CD4-positive, alpha-beta T cell treated with Interleukin-4 for 4 hours (primary cell): ENCODE data around the gene HAUS5.
"Not testable (repeated sequence)": the region's sequence is repeated elsewhere in the genome, so short reads cannot be mapped to it uniquely, and the experiment has no call there.

Experiments
- DNase-seq: peaks from one replicate; pipeline ENCODE4 v3.0.0-alpha.2; 2020

Gene HAUS5, protein sequence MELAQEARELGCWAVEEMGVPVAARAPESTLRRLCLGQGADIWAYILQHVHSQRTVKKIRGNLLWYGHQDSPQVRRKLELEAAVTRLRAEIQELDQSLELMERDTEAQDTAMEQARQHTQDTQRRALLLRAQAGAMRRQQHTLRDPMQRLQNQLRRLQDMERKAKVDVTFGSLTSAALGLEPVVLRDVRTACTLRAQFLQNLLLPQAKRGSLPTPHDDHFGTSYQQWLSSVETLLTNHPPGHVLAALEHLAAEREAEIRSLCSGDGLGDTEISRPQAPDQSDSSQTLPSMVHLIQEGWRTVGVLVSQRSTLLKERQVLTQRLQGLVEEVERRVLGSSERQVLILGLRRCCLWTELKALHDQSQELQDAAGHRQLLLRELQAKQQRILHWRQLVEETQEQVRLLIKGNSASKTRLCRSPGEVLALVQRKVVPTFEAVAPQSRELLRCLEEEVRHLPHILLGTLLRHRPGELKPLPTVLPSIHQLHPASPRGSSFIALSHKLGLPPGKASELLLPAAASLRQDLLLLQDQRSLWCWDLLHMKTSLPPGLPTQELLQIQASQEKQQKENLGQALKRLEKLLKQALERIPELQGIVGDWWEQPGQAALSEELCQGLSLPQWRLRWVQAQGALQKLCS

DNA sequence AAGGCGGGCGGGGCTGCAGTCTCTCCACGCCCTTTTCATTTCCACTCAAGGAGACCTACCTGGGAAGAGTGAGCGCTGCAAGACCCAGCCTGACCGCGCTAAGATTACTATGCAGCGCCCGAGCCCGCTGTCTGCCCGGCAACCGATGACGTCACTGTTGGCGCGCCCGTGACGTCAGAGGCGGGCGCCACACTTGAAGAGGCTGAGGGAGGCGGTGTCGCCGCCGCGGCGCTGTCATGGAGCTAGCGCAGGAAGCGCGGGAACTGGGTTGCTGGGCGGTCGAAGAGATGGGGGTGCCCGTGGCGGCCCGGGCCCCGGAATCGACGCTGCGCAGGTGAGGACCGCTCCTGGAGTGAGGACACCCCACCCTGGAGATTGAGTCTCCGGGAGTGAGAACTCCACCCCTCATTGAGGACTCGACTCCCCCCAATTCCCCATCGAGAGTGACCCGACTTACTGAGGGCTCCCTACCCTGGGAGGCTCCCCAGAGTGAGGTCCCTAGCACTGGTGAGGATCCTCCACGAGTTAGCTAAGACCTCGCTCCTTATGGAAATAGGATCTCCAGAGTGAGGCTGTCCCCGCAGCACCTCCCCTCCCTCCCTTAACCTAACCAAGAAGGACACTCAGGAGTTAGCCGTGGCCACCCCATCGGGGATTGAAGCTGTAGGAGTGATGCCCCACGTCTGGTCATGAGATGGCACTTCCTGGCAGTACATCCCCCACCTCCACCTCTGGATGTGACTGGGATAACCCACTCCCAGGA lies at the start of gene HAUS5:
TSS of gene HAUS5 (plus strand) at position 177 of the 763 bp plus-strand sequence. CDS start at position 237, 60 bp downstream.
- peak; percentile 93 for DNase-seq

DNA sequence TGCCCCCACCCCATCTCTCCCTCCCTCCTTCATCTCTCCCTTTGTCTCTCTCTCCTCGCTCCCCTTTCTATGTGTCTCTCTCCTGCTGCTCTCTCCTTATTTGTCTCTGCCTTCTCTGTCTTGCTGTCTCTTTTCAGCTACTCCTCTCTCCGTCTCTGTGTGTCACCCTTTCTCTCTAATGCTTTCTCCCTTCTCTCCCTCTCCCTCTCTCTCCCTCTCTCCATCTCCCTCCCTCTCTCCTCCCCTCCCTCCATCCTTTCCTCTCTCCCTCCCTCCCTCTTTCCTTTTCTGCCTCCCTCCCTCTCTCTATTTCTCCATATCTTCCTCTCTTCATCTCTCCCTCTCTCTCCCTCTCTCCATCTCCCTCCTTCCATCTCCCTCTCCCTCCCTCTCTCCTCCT lies 49.8 kb upstream of the HAUS5 start:
- no peak for DNase-seq

DNA sequence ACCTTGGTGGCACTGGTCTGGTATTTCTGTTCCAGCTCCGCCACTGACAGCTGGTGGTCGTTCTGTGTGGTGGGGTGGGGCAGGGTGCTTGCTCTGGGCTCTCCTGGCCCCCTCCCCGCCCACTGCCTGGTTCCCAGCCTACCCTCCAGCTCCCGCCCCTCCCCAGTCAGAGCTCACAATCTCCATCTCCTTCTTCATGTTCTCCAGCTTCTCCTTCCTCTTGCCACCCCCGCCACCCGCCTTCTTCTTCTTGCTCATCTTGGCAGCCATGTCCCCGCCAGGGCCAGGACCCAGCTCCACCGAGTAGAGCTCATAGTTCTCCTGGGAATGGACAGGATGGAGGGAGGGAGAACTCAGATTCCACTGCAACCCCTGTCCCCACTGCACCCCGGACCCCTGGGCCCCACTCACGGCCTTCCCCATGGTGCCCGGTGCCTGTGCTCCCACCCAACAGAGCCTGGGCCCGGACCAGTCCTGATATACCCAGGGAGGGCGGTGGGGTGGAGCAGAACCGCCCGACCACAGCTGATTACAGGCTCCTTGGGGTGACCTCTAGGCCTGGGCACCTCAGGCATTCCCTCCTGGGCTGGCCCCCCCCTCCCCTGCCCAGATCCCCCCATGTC lies 49.2 kb upstream of the HAUS5 start, which contains the start of gene ATP4A:
TSS of gene ATP4A (minus strand) at position 452 of the 623 bp plus-strand sequence. CDS start at position 423, 29 bp downstream.
- DNase-seq: no peak

DNA sequence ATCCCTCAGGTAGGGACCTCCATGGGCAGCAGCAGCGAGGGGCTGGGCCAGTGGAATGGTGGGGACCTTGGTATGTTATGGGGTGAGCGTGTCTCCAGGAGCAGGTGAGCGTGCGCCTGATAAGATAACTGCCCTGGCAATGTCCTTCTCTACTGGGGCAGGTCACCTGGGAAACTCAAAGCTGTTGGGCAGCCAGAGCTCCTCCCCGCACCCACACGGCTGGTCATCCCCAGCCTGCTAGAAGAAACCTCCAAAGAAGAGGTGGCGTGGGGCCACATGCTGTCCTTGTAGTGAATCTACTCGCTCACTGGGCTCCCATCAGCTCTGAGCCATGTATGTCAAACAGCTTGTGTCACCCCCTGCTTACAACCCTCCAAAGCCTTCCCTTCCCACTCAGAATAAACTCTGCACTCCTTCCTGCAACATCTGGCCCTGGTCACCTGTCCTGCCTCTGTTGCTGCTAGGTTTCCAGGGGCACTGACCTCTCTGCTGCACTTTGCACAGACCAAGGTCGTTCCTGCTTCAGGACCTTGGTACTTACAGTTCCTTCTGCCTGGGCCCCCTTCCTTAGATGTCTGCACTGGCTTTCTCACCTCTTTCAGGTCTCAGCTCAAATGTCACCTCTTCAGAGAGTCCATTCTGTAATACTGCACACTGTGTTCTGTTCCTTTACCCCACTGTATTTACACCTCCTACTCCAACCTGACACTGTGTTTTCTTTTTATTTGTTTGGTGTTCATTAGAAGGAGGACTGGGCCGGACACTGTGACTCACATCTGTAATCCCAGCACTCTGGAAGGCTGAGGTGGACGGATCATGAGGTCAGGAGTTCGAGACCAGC lies 47.3 kb upstream of the HAUS5 start:
- DNase-seq: no peak

DNA sequence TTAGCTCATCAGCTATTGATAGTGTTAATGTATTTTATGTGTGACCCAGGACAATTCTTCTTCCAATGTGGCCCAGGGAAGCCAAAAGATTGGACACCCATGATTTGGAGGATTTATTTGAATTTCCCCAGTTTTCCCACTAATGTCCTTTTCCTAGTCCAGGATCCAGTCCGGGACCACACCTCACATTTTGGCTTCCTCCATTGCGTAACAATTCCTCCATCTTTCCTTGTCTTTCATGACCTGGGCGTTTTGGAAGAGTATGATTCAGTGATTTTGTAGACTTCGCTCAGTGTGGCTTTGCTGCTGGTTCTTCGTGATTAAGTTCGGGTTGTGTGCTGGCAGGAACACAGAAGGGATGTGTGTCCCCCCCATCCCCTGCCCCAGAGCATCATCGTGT lies 45.8 kb upstream of the HAUS5 start:
- no peak for DNase-seq

DNA sequence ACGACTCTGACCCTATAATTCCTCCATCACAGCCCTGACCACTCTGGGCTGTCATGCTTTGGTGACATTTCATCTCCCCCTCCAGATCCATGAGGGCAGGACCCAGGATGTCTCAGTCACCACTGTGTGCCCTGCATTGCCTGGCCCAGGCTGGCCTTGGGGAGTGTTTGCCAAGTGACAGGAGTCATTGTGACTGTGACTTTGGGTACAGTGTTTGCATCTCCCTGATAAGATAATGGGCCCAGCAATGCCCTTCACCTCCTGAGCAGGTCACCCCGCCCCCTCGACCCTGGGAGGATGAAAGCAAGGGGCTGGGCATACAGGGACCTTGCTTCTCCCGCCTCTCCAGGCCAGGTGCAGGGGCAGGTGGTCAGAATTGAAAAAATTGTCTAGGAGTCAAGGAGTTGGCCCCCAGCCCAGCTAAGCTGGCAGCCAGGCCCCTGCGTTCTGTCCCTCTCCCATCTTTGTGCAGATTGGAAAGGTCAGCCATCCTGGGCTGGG lies 43.2 kb upstream of the HAUS5 start:
- DNase-seq: no peak

DNA sequence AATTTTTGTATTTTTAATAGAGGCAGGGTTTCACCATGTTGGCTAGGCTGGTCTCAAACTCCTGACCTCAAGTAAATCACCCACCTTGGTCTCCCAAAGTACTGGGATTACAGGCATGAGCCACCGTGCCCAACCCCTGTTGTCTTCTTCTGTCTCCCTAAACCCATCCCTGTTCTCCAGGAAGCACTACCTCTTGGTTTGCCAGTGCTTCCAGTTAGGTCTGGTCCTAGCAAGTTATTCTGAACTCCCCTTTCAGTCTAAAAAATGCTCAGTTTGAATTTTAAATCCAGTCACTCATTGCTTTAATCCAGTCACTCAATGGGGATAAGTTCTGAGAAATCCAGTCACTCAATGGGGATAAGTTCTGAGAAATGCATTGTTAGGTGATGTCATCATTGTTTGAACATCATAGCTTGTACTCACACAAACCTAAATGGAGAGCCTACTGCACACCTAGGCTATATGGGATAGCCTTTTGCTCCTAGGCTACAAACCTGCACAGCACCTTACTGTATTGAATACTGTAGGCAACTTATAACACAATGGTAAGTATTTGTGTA lies 41.0 kb upstream of the HAUS5 start:
- no peak for DNase-seq

DNA sequence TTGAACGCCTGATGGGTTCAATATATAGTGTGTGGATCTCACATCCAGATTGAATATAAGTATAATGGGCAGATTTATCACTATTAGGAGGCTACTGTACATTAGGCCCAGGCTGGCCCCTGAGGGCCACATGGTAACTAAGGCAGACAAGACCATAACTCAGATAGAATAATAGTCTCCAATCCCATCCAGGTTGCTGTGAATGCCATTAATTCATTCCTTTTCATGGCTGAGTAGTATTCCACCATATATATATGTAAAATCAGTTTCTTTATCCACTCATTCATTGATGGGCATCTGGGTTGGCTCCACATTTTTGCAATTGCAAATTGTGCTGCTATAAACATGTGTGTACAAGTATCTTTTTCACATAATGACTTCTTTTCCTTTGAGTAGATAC lies 34.6 kb upstream of the HAUS5 start:
- DNase-seq: no peak

DNA sequence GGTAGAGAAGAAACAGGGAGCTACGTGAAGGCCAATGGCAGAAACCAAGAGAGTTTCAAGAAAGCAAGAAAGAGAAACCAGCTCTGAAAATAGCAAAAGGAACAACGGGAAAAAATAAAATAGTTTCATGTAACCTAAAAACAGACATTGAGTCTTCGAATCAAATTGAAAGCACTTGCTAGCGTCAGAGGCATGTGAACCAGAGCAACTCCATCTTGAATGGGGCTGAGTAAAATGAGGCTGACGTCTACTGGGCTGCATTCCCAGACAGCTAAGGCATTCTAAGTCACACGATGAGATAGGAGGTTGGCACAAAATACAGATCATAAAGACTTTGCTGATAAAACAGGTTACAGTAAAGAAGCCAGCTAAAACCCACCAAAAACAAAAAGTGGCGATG lies 33.8 kb upstream of the HAUS5 start:
- no peak for DNase-seq

DNA sequence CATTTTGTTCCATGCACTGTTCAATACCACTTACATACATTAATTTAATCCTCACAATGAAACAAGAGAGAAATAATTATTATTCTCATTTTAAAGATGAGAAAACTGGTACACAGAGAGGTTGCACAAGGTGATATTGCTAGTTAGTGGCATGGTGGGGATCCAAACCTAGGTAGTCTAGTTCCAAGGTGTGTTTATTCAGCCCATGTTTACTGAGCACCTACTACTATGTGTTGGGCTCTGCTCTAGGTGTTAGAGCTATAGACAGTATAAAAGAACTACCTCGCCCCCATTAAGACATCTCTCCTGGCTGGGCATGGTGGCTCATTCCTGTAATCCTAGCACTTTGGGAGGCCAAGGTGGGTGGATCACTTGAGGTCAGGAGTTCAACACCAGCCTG lies 29.8 kb upstream of the HAUS5 start:
- DNase-seq: no peak

DNA sequence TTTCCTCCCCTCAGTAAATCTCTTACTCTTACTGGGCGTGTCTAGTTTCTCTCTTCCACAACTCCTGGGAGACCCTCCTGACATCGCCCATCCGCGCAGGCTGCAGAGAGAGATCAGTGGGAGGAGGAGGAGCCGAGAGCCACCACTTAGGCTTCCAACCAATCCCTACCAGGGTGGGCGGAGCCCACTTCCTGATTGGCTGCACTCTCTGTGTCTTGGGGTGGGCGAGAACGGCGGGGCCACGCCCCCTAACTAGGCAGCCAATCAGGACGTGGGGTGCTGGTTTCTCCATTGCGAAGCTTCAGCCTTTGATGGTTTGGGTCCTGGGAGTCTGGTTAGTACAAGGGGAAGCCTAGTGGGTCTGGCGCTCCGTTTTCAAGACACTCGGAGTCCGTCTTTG lies 26.7 kb upstream of the HAUS5 start, which contains the start of gene PMIS2:
TSS of gene PMIS2 (plus strand) at position 326 of the 400 bp plus-strand sequence. CDS start 87 bp downstream, outside the sequence.
- DNase-seq: no peak

DNA sequence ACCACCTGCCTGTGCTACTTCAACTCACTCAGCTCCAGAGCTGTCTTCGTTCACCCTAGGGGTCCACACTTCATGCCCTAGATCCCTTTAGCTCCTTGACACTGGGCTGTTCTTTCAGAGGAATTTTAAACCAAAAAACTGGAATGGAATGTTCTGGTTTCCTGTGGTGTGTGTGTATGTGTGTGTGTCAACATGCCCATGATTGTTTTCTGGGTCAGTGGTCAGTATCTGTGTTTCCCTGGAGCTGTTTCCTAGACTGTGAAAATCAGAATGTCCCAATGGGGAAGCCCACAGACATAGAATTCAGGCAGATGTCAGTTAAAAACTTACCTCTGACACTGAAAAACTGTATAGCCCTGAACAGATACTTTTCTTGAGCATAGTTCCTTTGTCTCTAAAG lies 25.2 kb upstream of the HAUS5 start:
- no peak for DNase-seq

DNA sequence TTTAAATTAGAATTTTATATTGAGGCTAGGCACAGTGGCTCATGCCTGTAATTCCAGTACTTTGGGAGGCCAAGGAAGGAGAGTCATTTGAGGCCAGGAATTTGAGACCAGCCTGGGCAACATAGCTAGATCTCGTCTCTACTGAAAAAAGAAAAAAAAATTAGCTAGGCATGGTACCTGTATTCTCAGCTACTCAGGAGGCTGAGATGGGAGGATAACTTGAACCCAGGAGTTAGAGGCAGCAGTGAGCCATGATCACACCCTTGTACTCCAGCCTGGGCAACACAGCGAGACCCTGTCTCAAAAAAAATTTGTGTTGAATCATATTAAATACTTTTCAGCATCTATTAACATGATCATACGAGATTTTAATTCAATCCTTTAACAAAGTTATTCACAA lies 21.7 kb upstream of the HAUS5 start:
- DNase-seq: no peak

DNA sequence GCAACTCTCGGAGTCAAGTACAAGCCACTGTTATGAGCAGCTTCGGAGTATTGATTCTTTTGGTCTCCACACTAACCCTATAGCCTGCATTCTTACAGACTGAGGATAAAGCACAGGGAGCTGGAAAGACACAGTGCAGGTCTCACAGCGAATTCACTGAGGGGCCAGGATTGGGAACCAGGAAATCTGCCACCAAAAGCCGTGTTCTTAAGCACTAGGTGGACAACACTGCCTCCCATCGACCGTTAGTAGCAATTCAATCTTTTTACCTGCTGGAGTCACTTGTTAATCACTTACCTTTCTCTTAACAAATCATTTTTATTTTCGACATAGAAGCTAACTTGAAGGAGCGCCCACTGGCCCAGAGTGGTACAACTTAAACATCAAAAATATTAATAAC lies 20.3 kb upstream of the HAUS5 start:
- DNase-seq: peak; percentile 30

DNA sequence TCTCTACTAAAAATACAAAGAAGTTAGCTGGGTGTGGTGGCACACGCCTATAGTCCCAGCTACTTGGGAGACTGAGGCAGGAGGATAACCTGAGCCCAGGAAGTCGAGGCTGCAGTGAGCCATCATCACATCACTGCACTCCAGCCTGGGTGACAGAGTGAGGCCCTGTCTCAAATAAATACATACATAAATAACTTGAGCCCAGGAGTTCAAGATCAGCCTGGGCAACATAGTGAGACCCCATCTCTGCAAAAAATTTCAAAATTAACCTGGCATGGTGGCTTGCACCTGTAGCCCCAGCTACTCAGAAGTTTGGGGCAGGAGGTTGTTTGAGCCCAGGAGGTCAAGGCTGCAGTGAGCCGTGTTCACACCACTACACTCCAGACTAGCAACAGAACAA lies 17.5 kb upstream of the HAUS5 start:
- not testable (repeated sequence) for DNase-seq

DNA sequence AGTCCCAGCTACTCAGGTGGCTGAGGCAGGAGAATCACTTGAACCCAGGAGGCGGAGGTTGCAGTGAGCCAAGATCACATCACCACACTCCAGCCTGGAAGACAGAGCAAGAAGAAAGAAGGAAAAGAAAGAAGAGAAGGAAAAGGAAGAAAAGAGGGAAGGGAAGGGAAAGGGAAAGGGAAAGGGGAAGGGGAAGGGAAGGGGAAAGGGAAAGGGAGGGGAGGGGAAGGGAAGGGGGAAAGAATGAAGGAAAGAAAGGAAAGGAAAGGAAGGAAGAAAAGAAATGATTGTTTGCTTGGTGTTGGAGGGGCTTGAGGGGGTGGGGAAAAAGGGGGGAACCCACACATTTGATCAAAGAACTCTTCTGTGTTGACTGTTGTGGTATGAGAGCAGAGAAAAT lies 16.6 kb upstream of the HAUS5 start:
- no peak for DNase-seq

DNA sequence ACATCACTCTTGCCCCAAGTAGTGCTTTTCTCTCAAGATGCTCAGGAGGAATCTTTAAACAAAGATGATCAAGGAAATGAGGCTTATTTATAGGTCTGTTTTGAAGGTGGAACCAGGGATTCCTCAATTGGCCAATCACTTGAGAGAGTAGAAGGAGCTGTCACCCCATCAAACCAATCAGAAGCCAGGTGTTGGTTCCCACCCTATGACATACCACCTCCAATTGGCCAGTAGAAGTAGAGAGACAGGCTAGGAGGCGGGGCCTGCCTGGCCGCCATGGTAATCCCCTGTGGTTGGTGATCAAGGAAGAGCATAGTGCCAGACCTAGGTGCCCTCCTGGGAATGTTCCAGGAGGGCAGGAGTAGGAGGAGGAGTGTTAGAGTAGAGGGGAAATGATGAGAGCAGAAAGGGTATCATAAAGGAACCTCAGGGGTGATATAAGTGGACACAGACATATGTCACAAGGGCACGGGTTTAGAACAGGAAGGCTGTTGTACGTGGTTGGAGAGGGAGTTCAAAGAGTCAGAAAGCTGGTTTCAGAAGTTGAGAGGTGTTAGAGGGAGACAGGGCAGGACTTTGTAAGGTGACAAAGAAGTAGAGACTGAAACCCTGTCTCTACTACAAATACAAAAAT lies 16.1 kb upstream of the HAUS5 start:
- no peak for DNase-seq

DNA sequence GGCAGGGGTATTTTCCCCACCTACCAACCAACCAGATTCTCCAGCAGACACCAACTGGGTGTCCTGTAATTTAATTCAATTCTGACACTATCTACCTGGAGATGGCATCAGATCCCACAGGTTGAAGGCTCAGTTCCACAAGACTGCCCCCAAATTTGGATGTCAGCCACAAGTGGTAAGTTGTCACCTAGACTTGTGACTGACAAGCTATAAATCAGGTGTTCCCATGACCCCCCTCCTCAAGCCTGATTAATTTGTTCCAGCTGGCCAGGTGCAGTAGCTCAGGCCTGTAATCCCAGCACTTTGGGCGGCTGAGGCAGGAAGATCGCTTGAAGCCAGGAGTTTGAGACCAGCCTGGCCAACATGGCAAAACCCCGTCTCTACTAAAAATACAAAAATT lies 10.6 kb upstream of the HAUS5 start:
- no peak for DNase-seq

DNA sequence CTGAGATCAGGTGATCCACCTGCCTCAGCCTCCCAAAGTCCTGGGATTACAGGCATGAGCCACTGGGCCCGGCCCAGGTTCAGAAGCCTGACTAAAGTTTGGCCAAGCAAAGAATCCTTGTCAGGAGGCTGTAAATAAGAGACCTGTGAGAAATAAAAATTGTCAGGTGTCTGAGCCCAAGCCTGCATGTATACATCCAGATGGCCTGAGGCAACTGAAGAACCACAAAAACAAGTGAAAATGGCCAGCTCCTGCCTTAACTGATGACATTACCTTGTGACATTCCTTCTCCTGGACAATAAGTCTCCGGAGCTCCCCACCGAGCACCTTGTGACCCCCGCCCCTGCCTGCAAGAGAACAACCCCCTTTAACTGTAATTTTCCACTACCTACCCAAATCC lies 8.1 kb upstream of the HAUS5 start:
- DNase-seq: not testable (repeated sequence)

DNA sequence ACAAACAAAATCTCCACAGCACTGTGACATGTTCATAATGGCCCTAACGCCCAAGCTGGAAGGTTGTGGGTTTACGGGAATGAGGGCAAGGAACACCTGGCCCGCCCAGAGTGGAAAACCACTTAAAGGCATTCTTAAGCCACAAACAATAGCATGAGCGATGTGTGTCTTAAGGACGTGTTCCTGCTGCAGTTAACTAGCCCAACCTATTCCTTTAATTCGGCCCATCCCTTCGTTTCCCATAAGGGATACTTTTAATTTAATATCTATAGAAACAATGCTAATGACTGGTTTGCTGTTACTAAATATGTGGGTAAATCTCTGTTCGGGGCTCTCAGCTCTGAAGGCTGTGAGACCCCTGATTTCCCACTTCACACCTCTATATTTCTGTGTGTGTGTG lies 5.4 kb upstream of the HAUS5 start:
- not testable (repeated sequence) for DNase-seq

DNA sequence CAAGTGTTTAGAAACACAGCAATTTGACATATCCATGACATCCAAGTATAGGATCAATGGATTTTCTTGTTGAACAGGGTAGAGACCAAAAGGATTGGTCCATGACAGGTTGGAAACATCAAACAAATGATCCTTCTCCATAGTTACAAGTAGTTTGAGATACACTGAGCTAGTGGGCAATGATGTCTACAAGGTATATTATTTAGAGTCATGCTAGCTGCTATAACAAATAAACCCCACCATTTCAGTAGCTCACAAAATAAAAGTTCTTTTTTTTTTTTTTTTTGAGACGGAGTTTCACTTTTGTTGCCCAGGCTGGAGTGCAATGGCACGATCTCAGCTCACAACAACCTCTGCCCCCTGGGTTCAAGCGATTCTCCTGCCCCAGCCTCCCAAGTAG lies 4.9 kb upstream of the HAUS5 start:
- DNase-seq: no peak
